H1 (cell line): ENCODE results near the gene RNF141.

Source experiments
- BCL11A ChIP-seq, 2 experiments: IDR thresholded peaks; one replicate each; pipeline ENCODE4 v1.6.1; 2011; ENCODE audit warnings: low read depth in 2 of 2, low read length in 2 of 2, mild to moderate bottlenecking in 2 of 2
- SRF ChIP-seq: IDR thresholded peaks from 2 replicates; pipeline ENCODE4 v1.6.1; 2011; ENCODE audit warnings: mild to moderate bottlenecking, low read depth, low read length, moderate library complexity
- TF ChIP-seq, protein P1 (sequence below), 3 experiments: IDR thresholded peaks; 1 replicate in 2 of 3; 2 replicates in 1 of 3; pipeline versions ENCODE4 v1.5.1 to v1.6.1; 2011; ENCODE audit warnings: low read length in 3 of 3, mild to moderate bottlenecking in 3 of 3, inconsistent platforms in 2 of 3, low read depth in 1 of 3, moderate library complexity in 1 of 3; ENCODE audit not compliant: insufficient read depth in 1 of 3; ENCODE audit errors: control extremely low read depth in 1 of 3

DNA sequence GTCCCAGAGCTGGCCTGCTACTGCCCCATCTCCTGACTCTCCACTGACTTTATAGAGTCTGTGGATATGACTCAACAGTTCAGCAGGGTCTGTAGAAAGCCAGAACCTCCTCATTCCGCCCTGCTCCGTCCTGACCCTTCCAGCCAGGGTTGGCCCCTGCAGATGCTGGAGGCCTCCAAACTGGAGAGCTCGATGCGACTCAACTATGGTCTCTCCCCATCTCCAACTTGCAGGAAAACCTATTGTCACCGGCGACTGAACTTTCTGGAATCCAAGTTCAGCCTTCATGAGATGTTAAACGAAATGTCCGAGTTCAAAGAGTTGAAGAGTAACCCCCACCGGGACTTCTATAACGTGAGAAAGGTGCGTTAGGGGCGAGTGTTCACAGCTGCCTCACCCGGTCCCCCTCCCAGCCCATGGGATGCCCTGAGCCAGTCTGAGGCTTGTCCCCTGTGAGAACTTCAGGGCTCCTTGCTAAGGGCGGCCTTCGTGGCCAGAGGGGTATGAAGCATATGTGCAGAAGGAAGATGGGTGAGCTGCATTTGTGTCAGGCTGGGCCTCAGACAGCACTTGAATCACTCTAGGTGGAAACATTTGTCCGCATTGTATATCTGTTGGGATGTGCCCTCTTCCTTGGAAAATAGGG, 53.9 kb downstream of the RNF141 start:
- TF ChIP-seq, protein P1, sequence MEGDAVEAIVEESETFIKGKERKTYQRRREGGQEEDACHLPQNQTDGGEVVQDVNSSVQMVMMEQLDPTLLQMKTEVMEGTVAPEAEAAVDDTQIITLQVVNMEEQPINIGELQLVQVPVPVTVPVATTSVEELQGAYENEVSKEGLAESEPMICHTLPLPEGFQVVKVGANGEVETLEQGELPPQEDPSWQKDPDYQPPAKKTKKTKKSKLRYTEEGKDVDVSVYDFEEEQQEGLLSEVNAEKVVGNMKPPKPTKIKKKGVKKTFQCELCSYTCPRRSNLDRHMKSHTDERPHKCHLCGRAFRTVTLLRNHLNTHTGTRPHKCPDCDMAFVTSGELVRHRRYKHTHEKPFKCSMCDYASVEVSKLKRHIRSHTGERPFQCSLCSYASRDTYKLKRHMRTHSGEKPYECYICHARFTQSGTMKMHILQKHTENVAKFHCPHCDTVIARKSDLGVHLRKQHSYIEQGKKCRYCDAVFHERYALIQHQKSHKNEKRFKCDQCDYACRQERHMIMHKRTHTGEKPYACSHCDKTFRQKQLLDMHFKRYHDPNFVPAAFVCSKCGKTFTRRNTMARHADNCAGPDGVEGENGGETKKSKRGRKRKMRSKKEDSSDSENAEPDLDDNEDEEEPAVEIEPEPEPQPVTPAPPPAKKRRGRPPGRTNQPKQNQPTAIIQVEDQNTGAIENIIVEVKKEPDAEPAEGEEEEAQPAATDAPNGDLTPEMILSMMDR (IDR thresholded peaks at IDR 0.05; ENCODE audit: control extremely low read depth in 1 of 3, insufficient read depth in 1 of 3, low read depth in 1 of 3, low read length in 3 of 3): no peak
- TF ChIP-seq SRF: no peak
- no peak for TF ChIP-seq BCL11A (IDR thresholded peaks at IDR 0.05; ENCODE audit: low read depth in 2 of 2, low read length in 2 of 2)
